GM23338 (cell line): Measurements from ENCODE around the gene FAM89B. TPM values are rescaled to one million over a fixed set of nuclear protein-coding genes. Genes with fewer than 3 reads are reported as not detected.

ENCODE experiments used
- ATAC-seq: fragments of 200-7000 bp; cut with Tn5 transposase; 3 replicates; pipeline ENCODE4 v1.9.1; 2020
- DNase-seq: peaks from one replicate; pipeline ENCODE4 v3.0.0-alpha.2; 2015; ENCODE audit warnings: low spot score
- H2AFZ ChIP-seq: fragments of 200-600 bp; sonication (generic); 2 replicates; pipeline ENCODE4 v1.8.0; 2016; ENCODE audit warnings: antibody characterized with exemption, mild to moderate bottlenecking, moderate library complexity
- H3F3A ChIP-seq: fragments of 200-600 bp; sonication (generic); replicated peaks from 2 replicates; pipeline ENCODE4 v1.8.0; 2017; ENCODE audit warnings: antibody characterized with exemption, mixed run types, low read depth
- H3K27ac ChIP-seq: fragments of 200-600 bp; sonication (generic); 2 replicates; pipeline ENCODE4 v1.6.1; 2016; ENCODE audit warnings: low read depth
- H3K27me3 ChIP-seq: fragments of 200-600 bp; sonication (generic); 2 replicates; pipeline ENCODE4 v1.8.0; 2016; ENCODE audit warnings: mild to moderate bottlenecking, mixed run types, moderate library complexity; ENCODE audit not compliant: insufficient read depth
- H3K36me3 ChIP-seq: fragments of 200-600 bp; sonication (generic); 2 replicates; pipeline ENCODE4 v1.8.0; 2016; ENCODE audit warnings: mild to moderate bottlenecking; ENCODE audit not compliant: insufficient read depth
- H3K4me1 ChIP-seq: fragments of 200-600 bp; sonication (generic); 2 replicates; pipeline ENCODE4 v1.8.0; 2016; ENCODE audit warnings: mild to moderate bottlenecking, moderate library complexity; ENCODE audit not compliant: insufficient read depth
- H3K4me2 ChIP-seq: fragments of 200-600 bp; sonication (generic); 2 replicates; pipeline ENCODE4 v1.7.1; 2017; ENCODE audit warnings: mixed run types
- H3K4me3 ChIP-seq: fragments of 200-600 bp; sonication (generic); 2 replicates; pipeline ENCODE4 v1.6.1; 2016; ENCODE audit warnings: mixed run types
- H3K79me2 ChIP-seq: fragments of 200-600 bp; sonication (generic); replicated peaks from 2 replicates; pipeline ENCODE4 v1.8.0; 2017; ENCODE audit warnings: mild to moderate bottlenecking; ENCODE audit not compliant: insufficient read depth
- H3K9me2 ChIP-seq: fragments of 200-600 bp; sonication (generic); 2 replicates; pipeline ENCODE4 v1.8.0; 2017; ENCODE audit not compliant: insufficient read depth
- H4K20me1 ChIP-seq: fragments of 200-600 bp; sonication (generic); replicated peaks from 2 replicates; pipeline ENCODE4 v1.8.0; 2017; ENCODE audit warnings: mild to moderate bottlenecking; ENCODE audit not compliant: insufficient read depth
- H3K27ac Mint-ChIP-seq: 2 replicates; pipeline ENCODE4 v1.8.0; 2020; ENCODE audit warnings: inconsistent platforms, mild to moderate bottlenecking, moderate library complexity, mixed read lengths
- H3K27me3 Mint-ChIP-seq: 3 replicates; pipeline ENCODE4 v1.8.0; 2022; ENCODE audit warnings: low read depth, mild to moderate bottlenecking, moderate library complexity, mixed read lengths, inconsistent platforms; ENCODE audit not compliant: insufficient read depth, poor library complexity
- H3K36me3 Mint-ChIP-seq: 3 replicates; pipeline ENCODE4 v1.8.0; 2021; ENCODE audit warnings: low read depth, mild to moderate bottlenecking, inconsistent platforms, moderate library complexity, mixed read lengths
- H3K4me1 Mint-ChIP-seq: 3 replicates; pipeline ENCODE4 v1.8.0; 2020; ENCODE audit warnings: mild to moderate bottlenecking, inconsistent platforms, mixed read lengths
- H3K4me3 Mint-ChIP-seq: 3 replicates; pipeline ENCODE4 v1.8.0; 2021; ENCODE audit warnings: moderate library complexity, mild to moderate bottlenecking, inconsistent platforms, mixed read lengths
- H3K9me3 Mint-ChIP-seq: 3 replicates; pipeline ENCODE4 v1.8.0; 2020; ENCODE audit warnings: moderate library complexity, mild to moderate bottlenecking, inconsistent platforms, mixed read lengths
- CREB1 ChIP-seq: fragments of 250-450 bp; sonication (Bioruptor Pico); IDR thresholded peaks from 2 replicates; pipeline ENCODE4 v1.5.0; 2020; ENCODE audit warnings: low read depth, mild to moderate bottlenecking, moderate library complexity
- EZH2 ChIP-seq: fragments of 200-600 bp; sonication (generic); IDR thresholded peaks from one replicate; pipeline ENCODE4 v1.8.0; 2017; ENCODE audit warnings: antibody characterized with exemption, mild to moderate bottlenecking, low read depth; ENCODE audit not compliant: unreplicated experiment
- EZH2phosphoT487 ChIP-seq: fragments of 200-600 bp; sonication (generic); IDR thresholded peaks from one replicate; pipeline ENCODE4 v1.8.1; 2018; ENCODE audit warnings: antibody characterized with exemption; ENCODE audit not compliant: unreplicated experiment
- JUNB ChIP-seq: IDR thresholded peaks from one replicate; pipeline ENCODE4 v1.6.1; 2016; ENCODE audit warnings: antibody characterized with exemption; ENCODE audit not compliant: unreplicated experiment
- NANOG ChIP-seq: IDR thresholded peaks from 2 replicates; pipeline ENCODE4 v1.6.1; 2016; ENCODE audit warnings: antibody characterized with exemption, borderline replicate concordance
- POLR2AphosphoS5 ChIP-seq: IDR thresholded peaks from 2 replicates; pipeline ENCODE4 v1.6.1; 2016; ENCODE audit warnings: antibody characterized with exemption, low read depth
- STAT1 ChIP-seq: IDR thresholded peaks from one replicate; pipeline ENCODE4 v1.6.1; 2016; ENCODE audit warnings: antibody characterized with exemption; ENCODE audit not compliant: unreplicated experiment
- ZNF114 ChIP-seq: fragments of 250-450 bp; sonication (Bioruptor Pico); IDR thresholded peaks from 2 replicates; pipeline ENCODE4 v1.5.0; 2020; ENCODE audit warnings: mild to moderate bottlenecking, moderate library complexity
- polyA plus RNA-seq: library from polyadenylated mRNA; unstranded; fragments of >200 nt; fragmentation: Nextera tagmentation; extraction: Ambion mirVana; gene quantifications from 2 replicates; pipeline ENCODE4 v1.2.1, GENCODE V29; 2016
- total RNA-seq: library from RNA; depleted of rRNA; stranded (reverse); fragments of >200 nt; shearing (Covaris generic); gene quantifications from 2 replicates; pipeline ENCODE4 v1.2.3, GENCODE V29; 2014
- TF ChIP-seq, protein P1 (sequence below), 2 experiments: fragments of 200-600 bp in 1 of 2; sonication (generic) in 1 of 2; conservative IDR thresholded peaks; 2 replicates each; pipeline versions ENCODE4 v1.5.1 to v1.6.1; 2016 to 2017; ENCODE audit warnings: antibody characterized with exemption in 2 of 2, low read depth in 2 of 2, mild to moderate bottlenecking in 2 of 2, moderate library complexity in 1 of 2
- TF ChIP-seq, protein P2 (sequence below): fragments of 250-450 bp; sonication (Bioruptor Pico); IDR thresholded peaks from 2 replicates; pipeline ENCODE4 v1.5.0; 2020; ENCODE audit warnings: mild to moderate bottlenecking, moderate library complexity
- TF ChIP-seq, protein P3 (sequence below): IDR thresholded peaks from 2 replicates; pipeline ENCODE4 v1.6.1; 2016; ENCODE audit warnings: antibody characterized with exemption
- TF ChIP-seq, protein P4 (sequence below): IDR thresholded peaks from one replicate; pipeline ENCODE4 v1.6.1; 2018; ENCODE audit warnings: antibody characterized with exemption; ENCODE audit not compliant: unreplicated experiment

Gene FAM89B
- total and polyA plus RNA-seq, 2 experiments from 2014 or later = 13.0 to 18.2 TPM

DNA sequence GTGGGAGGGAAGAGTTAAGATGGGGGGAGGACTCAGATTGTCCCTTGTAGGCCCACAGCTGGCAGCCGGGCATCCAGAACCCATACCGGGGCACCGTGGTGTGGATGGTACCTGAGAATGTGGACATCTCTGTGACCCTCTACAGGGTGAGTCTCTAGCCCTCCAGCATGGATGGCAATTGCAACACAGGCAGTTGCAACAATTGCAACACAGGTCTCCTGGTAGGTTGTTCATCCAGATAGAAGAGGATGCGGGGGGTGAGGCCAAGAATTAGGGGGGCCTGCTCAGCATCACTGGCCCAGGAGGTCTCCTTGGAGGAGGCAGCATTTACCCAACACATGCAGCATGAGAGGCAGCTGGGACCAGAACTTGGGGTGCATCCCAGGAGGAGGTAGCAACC lies 7.0 kb downstream of the FAM89B start (continued):
- no peak for TF ChIP-seq EZH2
- no peak for TF ChIP-seq ZNF114 (CRISPR knock-in tag)
- TF ChIP-seq EZH2phosphoT487 = no peak

DNA sequence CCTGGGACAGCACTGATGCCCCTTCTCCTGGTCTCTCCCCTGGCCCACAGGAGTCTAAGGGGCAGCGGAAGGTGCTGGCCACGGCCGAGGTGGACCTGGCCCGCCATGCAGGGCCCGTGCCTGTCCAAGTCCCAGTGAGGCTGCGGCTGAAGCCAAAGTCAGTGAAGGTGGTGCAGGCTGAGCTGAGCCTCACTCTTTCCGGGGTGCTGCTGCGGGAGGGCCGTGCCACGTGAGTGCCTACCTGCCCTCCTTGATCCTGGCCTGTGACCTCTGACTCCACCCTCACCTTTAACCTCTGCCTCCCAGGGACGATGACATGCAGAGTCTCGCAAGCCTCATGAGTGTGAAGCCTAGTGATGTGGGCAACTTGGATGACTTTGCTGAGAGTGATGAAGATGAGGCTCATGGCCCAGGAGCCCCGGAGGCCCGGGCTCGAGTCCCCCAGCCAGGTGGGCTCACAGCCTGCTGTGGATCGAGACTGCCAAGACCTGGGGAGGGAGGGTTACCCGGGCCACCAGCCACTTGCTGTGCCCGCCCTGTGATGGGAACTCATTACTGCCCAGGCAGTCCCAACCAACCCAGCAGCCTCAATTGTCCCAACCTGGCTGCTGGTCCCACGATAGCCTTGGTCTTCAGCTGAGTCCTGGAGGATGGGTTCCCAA lies 7.8 kb downstream of the FAM89B start:
- Histone ChIP-seq H4K20me1 (peaks cover 2% of the 10 kb centered on the region; the same call in 1 of the 2 replicates), H3K79me2 (no peaks in the 10 kb centered on the region), H3F3A (peaks cover 7% of the 10 kb centered on the region), H3K9me2 (no peaks in the 10 kb centered on the region), H3K36me3 (no peaks in the 10 kb centered on the region), H3K4me1 (peaks cover 9% of the 10 kb centered on the region), H3K4me2 (no peak overlapping the region), H2AFZ (no peak overlapping the region), H3K27ac (no peak overlapping the region), H3K27me3 (peaks cover 65% of the 10 kb centered on the region), H3K4me3 (no peak overlapping the region)
- H3K27ac Mint-ChIP-seq = no peak overlapping the region
- peaks cover 13% of the 10 kb centered on the region for H3K4me1 Mint-ChIP-seq
- peaks cover 59% of the 10 kb centered on the region for H3K27me3 Mint-ChIP-seq
- DNase-seq (no peak), ATAC-seq (no peak)
- no peaks in the 10 kb centered on the region for H3K36me3 Mint-ChIP-seq
- TF ChIP-seq, protein P1, sequence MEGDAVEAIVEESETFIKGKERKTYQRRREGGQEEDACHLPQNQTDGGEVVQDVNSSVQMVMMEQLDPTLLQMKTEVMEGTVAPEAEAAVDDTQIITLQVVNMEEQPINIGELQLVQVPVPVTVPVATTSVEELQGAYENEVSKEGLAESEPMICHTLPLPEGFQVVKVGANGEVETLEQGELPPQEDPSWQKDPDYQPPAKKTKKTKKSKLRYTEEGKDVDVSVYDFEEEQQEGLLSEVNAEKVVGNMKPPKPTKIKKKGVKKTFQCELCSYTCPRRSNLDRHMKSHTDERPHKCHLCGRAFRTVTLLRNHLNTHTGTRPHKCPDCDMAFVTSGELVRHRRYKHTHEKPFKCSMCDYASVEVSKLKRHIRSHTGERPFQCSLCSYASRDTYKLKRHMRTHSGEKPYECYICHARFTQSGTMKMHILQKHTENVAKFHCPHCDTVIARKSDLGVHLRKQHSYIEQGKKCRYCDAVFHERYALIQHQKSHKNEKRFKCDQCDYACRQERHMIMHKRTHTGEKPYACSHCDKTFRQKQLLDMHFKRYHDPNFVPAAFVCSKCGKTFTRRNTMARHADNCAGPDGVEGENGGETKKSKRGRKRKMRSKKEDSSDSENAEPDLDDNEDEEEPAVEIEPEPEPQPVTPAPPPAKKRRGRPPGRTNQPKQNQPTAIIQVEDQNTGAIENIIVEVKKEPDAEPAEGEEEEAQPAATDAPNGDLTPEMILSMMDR (conservative IDR thresholded peaks at IDR 0.05; ENCODE audit: low read depth in 2 of 2) = no peak
- TF ChIP-seq, protein P2, sequence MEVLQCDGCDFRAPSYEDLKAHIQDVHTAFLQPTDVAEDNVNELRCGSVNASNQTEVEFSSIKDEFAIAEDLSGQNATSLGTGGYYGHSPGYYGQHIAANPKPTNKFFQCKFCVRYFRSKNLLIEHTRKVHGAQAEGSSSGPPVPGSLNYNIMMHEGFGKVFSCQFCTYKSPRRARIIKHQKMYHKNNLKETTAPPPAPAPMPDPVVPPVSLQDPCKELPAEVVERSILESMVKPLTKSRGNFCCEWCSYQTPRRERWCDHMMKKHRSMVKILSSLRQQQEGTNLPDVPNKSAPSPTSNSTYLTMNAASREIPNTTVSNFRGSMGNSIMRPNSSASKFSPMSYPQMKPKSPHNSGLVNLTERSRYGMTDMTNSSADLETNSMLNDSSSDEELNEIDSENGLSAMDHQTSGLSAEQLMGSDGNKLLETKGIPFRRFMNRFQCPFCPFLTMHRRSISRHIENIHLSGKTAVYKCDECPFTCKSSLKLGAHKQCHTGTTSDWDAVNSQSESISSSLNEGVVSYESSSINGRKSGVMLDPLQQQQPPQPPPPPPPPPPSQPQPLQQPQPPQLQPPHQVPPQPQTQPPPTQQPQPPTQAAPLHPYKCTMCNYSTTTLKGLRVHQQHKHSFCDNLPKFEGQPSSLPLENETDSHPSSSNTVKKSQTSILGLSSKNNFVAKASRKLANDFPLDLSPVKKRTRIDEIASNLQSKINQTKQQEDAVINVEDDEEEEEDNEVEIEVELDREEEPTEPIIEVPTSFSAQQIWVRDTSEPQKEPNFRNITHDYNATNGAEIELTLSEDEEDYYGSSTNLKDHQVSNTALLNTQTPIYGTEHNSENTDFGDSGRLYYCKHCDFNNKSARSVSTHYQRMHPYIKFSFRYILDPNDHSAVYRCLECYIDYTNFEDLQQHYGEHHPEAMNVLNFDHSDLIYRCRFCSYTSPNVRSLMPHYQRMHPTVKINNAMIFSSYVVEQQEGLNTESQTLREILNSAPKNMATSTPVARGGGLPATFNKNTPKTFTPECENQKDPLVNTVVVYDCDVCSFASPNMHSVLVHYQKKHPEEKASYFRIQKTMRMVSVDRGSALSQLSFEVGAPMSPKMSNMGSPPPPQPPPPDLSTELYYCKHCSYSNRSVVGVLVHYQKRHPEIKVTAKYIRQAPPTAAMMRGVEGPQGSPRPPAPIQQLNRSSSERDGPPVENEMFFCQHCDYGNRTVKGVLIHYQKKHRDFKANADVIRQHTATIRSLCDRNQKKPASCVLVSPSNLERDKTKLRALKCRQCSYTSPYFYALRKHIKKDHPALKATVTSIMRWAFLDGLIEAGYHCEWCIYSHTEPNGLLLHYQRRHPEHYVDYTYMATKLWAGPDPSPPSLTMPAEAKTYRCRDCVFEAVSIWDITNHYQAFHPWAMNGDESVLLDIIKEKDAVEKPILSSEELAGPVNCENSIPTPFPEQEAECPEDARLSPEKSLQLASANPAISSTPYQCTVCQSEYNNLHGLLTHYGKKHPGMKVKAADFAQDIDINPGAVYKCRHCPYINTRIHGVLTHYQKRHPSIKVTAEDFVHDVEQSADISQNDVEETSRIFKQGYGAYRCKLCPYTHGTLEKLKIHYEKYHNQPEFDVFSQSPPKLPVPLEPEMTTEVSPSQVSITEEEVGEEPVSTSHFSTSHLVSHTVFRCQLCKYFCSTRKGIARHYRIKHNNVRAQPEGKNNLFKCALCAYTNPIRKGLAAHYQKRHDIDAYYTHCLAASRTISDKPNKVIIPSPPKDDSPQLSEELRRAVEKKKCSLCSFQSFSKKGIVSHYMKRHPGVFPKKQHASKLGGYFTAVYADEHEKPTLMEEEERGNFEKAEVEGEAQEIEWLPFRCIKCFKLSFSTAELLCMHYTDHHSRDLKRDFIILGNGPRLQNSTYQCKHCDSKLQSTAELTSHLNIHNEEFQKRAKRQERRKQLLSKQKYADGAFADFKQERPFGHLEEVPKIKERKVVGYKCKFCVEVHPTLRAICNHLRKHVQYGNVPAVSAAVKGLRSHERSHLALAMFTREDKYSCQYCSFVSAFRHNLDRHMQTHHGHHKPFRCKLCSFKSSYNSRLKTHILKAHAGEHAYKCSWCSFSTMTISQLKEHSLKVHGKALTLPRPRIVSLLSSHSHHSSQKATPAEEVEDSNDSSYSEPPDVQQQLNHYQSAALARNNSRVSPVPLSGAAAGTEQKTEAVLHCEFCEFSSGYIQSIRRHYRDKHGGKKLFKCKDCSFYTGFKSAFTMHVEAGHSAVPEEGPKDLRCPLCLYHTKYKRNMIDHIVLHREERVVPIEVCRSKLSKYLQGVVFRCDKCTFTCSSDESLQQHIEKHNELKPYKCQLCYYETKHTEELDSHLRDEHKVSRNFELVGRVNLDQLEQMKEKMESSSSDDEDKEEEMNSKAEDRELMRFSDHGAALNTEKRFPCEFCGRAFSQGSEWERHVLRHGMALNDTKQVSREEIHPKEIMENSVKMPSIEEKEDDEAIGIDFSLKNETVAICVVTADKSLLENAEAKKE (CRISPR knock-in tag) = no peak
- no peak for TF ChIP-seq EZH2phosphoT487
- TF ChIP-seq STAT1 = no peak
- no peak for TF ChIP-seq POLR2AphosphoS5
- TF ChIP-seq JUNB = no peak
- TF ChIP-seq, protein P3, sequence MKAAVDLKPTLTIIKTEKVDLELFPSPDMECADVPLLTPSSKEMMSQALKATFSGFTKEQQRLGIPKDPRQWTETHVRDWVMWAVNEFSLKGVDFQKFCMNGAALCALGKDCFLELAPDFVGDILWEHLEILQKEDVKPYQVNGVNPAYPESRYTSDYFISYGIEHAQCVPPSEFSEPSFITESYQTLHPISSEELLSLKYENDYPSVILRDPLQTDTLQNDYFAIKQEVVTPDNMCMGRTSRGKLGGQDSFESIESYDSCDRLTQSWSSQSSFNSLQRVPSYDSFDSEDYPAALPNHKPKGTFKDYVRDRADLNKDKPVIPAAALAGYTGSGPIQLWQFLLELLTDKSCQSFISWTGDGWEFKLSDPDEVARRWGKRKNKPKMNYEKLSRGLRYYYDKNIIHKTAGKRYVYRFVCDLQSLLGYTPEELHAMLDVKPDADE = no peak
- no peak for TF ChIP-seq NANOG
- TF ChIP-seq, protein P4, sequence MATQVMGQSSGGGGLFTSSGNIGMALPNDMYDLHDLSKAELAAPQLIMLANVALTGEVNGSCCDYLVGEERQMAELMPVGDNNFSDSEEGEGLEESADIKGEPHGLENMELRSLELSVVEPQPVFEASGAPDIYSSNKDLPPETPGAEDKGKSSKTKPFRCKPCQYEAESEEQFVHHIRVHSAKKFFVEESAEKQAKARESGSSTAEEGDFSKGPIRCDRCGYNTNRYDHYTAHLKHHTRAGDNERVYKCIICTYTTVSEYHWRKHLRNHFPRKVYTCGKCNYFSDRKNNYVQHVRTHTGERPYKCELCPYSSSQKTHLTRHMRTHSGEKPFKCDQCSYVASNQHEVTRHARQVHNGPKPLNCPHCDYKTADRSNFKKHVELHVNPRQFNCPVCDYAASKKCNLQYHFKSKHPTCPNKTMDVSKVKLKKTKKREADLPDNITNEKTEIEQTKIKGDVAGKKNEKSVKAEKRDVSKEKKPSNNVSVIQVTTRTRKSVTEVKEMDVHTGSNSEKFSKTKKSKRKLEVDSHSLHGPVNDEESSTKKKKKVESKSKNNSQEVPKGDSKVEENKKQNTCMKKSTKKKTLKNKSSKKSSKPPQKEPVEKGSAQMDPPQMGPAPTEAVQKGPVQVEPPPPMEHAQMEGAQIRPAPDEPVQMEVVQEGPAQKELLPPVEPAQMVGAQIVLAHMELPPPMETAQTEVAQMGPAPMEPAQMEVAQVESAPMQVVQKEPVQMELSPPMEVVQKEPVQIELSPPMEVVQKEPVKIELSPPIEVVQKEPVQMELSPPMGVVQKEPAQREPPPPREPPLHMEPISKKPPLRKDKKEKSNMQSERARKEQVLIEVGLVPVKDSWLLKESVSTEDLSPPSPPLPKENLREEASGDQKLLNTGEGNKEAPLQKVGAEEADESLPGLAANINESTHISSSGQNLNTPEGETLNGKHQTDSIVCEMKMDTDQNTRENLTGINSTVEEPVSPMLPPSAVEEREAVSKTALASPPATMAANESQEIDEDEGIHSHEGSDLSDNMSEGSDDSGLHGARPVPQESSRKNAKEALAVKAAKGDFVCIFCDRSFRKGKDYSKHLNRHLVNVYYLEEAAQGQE = no peak
- no peak for TF ChIP-seq CREB1 (CRISPR knock-in tag)
- no peak overlapping the region for H3K4me3 Mint-ChIP-seq
- H3K9me3 Mint-ChIP-seq = no peaks in the 10 kb centered on the region
